GM13976 (cell line): ENCODE measurements around the gene XNDC1N.
A peak's percentile ranks its signal among the peaks of the same experiment; 100 is the strongest.
"Not testable (repeated sequence)": the region's sequence is repeated elsewhere in the genome, so short reads cannot be mapped to it uniquely, and the experiment has no call there.

ENCODE experiments used
- DNase-seq: peaks from one replicate; pipeline ENCODE4 v3.0.0; 2012; ENCODE audit warnings: low spot score
- in situ Hi-C: fragments of 300-500 bp; cut with MboI; formaldehyde crosslinking; loops from one replicate; pipeline ENCODE4 v1.12.0; 2022; ENCODE audit warnings: low sequenced_read_pairs, mixed read lengths, inconsistent platforms; ENCODE audit not compliant: unreplicated experiment
- TF ChIP-seq, protein P1 (sequence below): IDR thresholded peaks from 2 replicates; pipeline ENCODE4 v1.5.1; 2012; ENCODE audit warnings: borderline replicate concordance, mild to moderate bottlenecking; ENCODE audit not compliant: insufficient read depth; ENCODE audit errors: extremely low read depth, missing control alignments, control extremely low read depth

XNDC1N gene

DNA sequence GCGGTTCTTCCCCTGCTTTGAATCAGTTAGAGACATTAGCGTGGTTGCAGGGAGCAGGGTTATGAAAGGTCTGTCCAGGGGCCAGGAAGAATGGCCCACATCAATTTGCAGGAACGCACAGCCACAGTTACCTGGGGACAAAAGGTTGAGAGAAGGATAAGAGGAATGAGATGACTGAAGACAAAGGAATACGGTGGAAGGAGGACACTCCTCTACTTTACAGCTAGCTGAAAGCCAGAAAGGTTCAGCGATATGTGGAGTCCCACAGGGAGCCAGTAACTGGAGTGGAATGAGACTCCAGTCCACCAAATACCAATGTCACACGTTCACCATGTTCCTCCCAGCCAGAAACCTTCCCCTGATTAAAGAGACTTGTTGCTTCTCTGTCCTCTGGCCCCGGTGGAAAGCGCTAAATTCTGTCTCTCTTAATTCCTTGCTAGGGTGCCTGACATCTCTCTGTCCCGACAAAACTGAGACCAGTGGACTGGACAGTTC, 10.7 kb downstream of the XNDC1N start:
- in situ Hi-C loops = no loop called here

GRCh38 chr11:71914617-71915189, 13.7 kb downstream of the XNDC1N start:
- TF ChIP-seq, protein P1, sequence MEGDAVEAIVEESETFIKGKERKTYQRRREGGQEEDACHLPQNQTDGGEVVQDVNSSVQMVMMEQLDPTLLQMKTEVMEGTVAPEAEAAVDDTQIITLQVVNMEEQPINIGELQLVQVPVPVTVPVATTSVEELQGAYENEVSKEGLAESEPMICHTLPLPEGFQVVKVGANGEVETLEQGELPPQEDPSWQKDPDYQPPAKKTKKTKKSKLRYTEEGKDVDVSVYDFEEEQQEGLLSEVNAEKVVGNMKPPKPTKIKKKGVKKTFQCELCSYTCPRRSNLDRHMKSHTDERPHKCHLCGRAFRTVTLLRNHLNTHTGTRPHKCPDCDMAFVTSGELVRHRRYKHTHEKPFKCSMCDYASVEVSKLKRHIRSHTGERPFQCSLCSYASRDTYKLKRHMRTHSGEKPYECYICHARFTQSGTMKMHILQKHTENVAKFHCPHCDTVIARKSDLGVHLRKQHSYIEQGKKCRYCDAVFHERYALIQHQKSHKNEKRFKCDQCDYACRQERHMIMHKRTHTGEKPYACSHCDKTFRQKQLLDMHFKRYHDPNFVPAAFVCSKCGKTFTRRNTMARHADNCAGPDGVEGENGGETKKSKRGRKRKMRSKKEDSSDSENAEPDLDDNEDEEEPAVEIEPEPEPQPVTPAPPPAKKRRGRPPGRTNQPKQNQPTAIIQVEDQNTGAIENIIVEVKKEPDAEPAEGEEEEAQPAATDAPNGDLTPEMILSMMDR = no peak
- in situ Hi-C loops = no loop called here
- DNase-seq = no peak

More for the DNA sequence above, 10.7 kb downstream of the XNDC1N start:
- DNase-seq = no peak
- TF ChIP-seq, protein P1 = no peak

- TF ChIP-seq, protein P1 = no peak
- DNase-seq = no peak
- in situ Hi-C loops = no loop called here
These were observed 14.5 kb downstream of the XNDC1N start for GRCh38 chr11:71913756-71914526.

- in situ Hi-C loops, DNase-seq: not testable (repeated sequence)
These were observed 16.4 kb downstream of the XNDC1N start for GRCh38 chr11:71911986-71912340.

GRCh38 chr11:71911321-71911985, 16.9 kb downstream of the XNDC1N start:
- TF ChIP-seq, protein P1 = peak; percentile 33
- in situ Hi-C loops, DNase-seq: not testable (repeated sequence)

DNA sequence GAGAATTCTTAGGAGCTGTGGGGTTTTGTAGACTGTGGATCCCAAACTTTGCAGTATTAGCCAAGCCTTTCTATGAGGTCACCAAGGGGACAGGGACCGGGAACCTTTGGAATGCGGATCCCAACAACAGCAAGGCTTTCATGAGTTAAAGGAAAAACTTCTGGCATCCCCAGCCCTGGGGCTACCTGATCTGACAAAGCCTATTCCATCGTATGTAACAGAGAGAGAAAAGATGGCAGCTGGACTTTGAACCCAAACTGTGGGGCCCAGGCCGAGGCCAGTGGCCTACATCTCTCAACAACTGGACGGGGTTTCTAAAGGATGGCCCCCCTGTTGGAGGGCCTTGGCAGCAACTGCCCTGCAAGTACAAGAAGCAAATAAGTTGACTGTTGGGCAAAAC, 17.6 kb downstream of the XNDC1N start:
- DNase-seq, in situ Hi-C loops: not testable (repeated sequence)

- in situ Hi-C loops = no loop called here
- TF ChIP-seq, protein P1 = no peak
- no peak for DNase-seq
These were observed 20.2 kb downstream of the XNDC1N start for GRCh38 chr11:71908218-71908617.

DNA sequence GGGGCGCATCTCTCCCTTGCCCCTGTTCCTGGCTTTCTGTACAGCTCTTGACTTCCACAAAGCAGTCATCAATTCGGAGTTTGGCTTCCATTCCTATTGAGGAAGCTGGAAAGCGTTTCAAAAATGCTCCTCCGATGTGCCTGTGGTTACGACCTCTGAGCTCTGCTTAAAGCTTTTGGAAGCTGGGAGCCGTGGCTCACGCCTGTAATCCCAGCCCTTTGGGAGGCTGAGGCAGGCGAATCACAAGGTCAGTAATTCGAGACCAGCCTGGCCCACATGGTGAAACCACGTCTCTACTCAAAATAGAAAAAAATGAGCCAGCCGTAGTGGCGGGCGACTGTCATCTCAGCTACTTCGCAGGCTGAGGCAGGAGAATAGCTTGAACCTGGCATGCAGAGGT, 27.3 kb downstream of the XNDC1N start:
- in situ Hi-C loops, DNase-seq: not testable (repeated sequence)
